Right atrium auricular region (tissue), 2 donors: ENCODE measurements around the gene MOSMO. TPM values are rescaled to one million over a fixed set of nuclear protein-coding genes. Genes with fewer than 3 reads are reported as not detected.

ENCODE experiments used
- DNase-seq: peaks from one replicate; pipeline ENCODE4 v3.0.0-alpha.2; 2019; ENCODE audit warnings: low spot score
- H3K27ac ChIP-seq, 2 donors: fragments of 200-600 bp; sonication (generic); 1 replicate in 1 of 2; 2 replicates in 1 of 2; pipeline ENCODE4 v1.5.1; 2016 to 2019
- H3K27me3 ChIP-seq, 2 donors: fragments of 200-600 bp; sonication (generic); one replicate each; pipeline versions ENCODE4 v1.5.1 to v1.6.0; 2017 to 2019
- H3K36me3 ChIP-seq: fragments of 200-600 bp; sonication (generic); one replicate; pipeline ENCODE4 v1.5.1; 2016
- H3K4me1 ChIP-seq, 2 donors: fragments of 200-600 bp; sonication (generic); one replicate each; pipeline versions ENCODE4 v1.5.1 to v1.6.0; 2017 to 2019
- H3K4me3 ChIP-seq, 2 donors: fragments of 200-600 bp; sonication (generic); 1 replicate in 1 of 2; 2 replicates in 1 of 2; pipeline ENCODE4 v1.5.1; 2017 to 2019; ENCODE audit warnings: mild to moderate bottlenecking in 1 of 2, moderate library complexity in 1 of 2
- H3K9me3 ChIP-seq, 2 donors: fragments of 200-600 bp; sonication (generic); one replicate each; pipeline ENCODE4 v1.5.1; 2019
- total RNA-seq, 2 donors: library from RNA; depleted of rRNA; stranded (reverse); fragments of >200 nt; gene quantifications; one replicate each; pipeline ENCODE4 v1.1.0, GENCODE V29; 2016
- TF ChIP-seq, protein P1 (sequence below), 2 donors: fragments of 200-600 bp; sonication (generic); IDR thresholded peaks; one replicate each; pipeline ENCODE4 v1.5.1; 2019; ENCODE audit warnings: antibody characterized with exemption in 2 of 2

The MOSMO gene
- total RNA-seq, 2 donors from 2014 or later: 10.9 to 12.1 TPM

DNA sequence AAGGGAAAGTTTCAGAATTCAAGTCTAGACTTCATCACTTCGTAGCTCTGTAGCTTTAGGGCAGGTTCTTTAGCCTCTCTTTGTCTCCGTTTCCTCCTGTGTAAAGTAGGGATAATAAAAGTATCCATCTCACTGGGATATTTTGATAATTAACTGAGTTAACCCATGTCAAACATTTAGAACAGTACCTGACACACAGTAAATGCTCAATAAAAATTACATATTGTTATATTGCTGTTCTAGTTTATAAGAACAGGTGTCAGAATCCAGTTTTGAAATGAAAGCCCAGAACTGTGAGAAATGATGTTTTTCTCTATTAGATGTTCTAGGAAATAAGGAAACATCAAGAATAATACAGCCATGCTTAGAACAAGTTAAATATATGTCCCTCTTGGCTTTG, 4.3 kb downstream of the MOSMO start:
- no peaks in the 10 kb centered on the region for H3K27me3 ChIP-seq
- TF ChIP-seq, protein P1, sequence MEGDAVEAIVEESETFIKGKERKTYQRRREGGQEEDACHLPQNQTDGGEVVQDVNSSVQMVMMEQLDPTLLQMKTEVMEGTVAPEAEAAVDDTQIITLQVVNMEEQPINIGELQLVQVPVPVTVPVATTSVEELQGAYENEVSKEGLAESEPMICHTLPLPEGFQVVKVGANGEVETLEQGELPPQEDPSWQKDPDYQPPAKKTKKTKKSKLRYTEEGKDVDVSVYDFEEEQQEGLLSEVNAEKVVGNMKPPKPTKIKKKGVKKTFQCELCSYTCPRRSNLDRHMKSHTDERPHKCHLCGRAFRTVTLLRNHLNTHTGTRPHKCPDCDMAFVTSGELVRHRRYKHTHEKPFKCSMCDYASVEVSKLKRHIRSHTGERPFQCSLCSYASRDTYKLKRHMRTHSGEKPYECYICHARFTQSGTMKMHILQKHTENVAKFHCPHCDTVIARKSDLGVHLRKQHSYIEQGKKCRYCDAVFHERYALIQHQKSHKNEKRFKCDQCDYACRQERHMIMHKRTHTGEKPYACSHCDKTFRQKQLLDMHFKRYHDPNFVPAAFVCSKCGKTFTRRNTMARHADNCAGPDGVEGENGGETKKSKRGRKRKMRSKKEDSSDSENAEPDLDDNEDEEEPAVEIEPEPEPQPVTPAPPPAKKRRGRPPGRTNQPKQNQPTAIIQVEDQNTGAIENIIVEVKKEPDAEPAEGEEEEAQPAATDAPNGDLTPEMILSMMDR (IDR thresholded peaks at IDR 0.05): no peak
- no peaks in the 10 kb centered on the region for H3K36me3 ChIP-seq
- H3K27ac ChIP-seq: no peak overlapping the region
- no peak overlapping the region for H3K4me3 ChIP-seq
- peaks cover 0 to 21% of the 10 kb centered on the region in 2 donors for H3K4me1 ChIP-seq
- DNase-seq: no peak
- H3K9me3 ChIP-seq: no peaks in the 10 kb centered on the region

DNA sequence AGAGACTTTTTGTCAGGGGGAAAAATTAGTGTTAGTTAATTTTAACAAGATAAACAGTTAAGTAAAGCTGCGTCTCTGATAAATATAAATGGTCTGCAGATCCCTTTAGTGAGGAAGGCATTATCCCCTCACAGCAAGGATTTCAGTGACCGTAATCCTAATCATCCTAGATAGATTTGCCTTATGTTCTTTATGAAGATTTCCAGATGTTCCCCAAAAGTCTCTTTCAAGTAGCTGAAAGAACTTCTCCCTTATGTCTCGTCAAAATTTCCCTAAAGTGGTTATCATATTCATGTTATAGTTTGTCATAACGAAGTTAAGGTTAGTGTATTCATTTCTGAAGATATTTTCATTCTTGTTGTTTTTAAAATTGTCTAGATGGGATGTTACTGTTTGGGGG, 5.6 kb downstream of the MOSMO start:
- no peaks in the 10 kb centered on the region for H3K9me3 ChIP-seq
- TF ChIP-seq, protein P1 (IDR thresholded peaks at IDR 0.05): no peak
- H3K4me3 ChIP-seq: no peak overlapping the region
- no peak overlapping the region for H3K27ac ChIP-seq
- peaks cover 0 to 18% of the 10 kb centered on the region in 2 donors for H3K4me1 ChIP-seq
- no peaks in the 10 kb centered on the region for H3K27me3 ChIP-seq
- no peak for DNase-seq
- no peaks in the 10 kb centered on the region for H3K36me3 ChIP-seq

DNA sequence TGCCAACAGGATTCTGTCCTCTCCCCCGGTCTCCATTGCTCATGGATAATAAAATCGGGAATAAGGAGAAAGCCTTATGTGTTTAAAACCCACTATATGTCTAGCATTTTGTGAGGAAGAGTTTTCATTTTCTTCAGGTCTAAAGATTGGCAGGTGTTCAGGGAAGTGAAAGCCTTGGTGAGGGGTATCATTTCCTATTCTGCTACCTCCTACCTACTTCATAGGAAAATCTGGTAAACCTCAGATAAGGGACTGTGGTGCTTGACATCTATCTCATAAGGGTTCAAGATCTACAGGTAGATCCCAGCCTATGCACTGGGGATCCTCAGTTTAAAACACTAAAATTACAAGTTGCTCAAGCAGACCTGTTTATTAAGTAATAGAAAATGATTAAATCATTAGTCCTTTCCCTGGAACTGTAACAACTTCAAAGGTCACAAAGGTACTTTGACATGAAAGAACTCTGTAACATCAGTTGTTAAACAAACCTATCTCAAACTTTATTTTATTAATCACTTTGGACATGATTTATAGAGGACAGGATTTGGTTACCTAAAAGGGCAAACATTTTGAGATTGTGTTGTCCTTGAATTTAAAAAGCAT, 6.5 kb downstream of the MOSMO start:
- Histone ChIP-seq H3K27me3 (no peaks in the 10 kb centered on the region), H3K4me3 (no peak overlapping the region), H3K4me1 (peaks cover 0 to 9% of the 10 kb centered on the region in 2 donors), H3K9me3 (no peaks in the 10 kb centered on the region), H3K27ac (no peak overlapping the region), H3K36me3 (no peaks in the 10 kb centered on the region)
- TF ChIP-seq, protein P1 (IDR thresholded peaks at IDR 0.05): no peak
- no peak for DNase-seq

DNA sequence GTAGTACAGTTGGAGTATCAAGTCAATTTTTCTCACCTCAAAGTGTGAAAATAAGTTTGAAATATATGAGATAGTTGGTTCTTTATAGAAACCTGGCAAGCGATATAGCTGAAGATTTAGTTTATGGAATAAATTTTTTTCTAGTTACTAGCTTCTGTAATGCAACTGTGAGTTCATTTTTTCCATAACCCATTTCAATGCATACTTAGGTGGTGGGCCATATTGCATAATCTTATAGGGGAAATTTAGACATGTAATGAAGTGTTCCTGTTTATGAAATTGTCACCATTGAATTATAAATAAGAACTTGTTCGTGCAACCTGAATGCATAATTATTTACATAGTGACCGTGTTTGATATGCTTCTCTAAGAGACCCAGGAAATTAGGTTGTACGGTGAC, 9.0 kb downstream of the MOSMO start:
- no peaks in the 10 kb centered on the region for H3K4me1 ChIP-seq
- H3K27ac ChIP-seq: no peak overlapping the region
- no peak for DNase-seq
- H3K9me3 ChIP-seq: no peaks in the 10 kb centered on the region
- H3K36me3 ChIP-seq: no peaks in the 10 kb centered on the region
- no peaks in the 10 kb centered on the region for H3K27me3 ChIP-seq
- TF ChIP-seq, protein P1 (IDR thresholded peaks at IDR 0.05): no peak
- no peak overlapping the region for H3K4me3 ChIP-seq

DNA sequence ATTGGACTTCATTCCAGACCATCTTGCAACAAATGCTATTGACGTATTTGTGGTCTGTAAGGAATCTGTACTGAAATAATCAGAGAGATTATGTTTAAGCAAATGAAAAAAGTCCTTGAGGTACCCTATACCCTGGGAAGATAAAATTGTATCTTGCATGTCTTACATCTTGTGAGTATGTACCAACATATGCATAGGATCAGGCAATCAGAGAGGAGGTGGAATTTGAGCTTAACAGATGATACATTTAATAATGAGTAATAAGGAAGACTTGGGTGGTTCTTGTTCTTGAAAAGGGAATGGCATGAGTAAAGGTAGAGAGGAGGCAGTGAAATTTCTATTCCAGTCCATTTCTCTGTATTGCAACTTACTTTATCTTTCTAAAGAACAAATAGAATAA, 10.6 kb downstream of the MOSMO start:
- Histone ChIP-seq H3K9me3 (no peaks in the 10 kb centered on the region), H3K36me3 (no peaks in the 10 kb centered on the region), H3K27ac (no peak overlapping the region), H3K4me1 (no peaks in the 10 kb centered on the region), H3K4me3 (no peak overlapping the region), H3K27me3 (no peaks in the 10 kb centered on the region)
- TF ChIP-seq, protein P1 (IDR thresholded peaks at IDR 0.05): no peak
- no peak for DNase-seq

DNA sequence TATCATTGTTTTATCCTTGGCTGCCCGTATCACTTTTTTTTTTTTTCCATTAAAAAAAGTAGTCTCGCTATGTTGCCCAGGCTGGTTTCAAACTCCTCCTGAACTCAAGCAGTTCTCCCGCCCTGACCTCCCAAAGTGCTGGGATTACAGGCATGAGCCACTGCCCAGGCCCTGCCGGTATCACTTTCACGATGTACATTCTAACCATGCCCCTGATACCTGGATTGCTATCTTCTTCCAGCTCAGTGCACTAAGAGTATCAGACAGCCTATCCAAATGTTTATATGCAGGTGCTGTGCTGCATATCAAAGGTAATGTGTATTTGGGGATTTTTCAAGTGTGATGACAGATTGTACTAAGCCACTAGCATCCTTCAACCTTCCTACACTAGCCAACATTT, 14.2 kb downstream of the MOSMO start:
- H3K36me3 ChIP-seq: no peaks in the 10 kb centered on the region
- H3K27ac ChIP-seq: no peak overlapping the region
- H3K4me3 ChIP-seq: no peak overlapping the region
- no peaks in the 10 kb centered on the region for H3K9me3 ChIP-seq
- TF ChIP-seq, protein P1 (IDR thresholded peaks at IDR 0.05): no peak
- peaks cover 0 to 10% of the 10 kb centered on the region in 2 donors for H3K4me1 ChIP-seq
- no peaks in the 10 kb centered on the region for H3K27me3 ChIP-seq
- no peak for DNase-seq
